Measurements from ENCODE around the gene SCPEP1.

DNA sequence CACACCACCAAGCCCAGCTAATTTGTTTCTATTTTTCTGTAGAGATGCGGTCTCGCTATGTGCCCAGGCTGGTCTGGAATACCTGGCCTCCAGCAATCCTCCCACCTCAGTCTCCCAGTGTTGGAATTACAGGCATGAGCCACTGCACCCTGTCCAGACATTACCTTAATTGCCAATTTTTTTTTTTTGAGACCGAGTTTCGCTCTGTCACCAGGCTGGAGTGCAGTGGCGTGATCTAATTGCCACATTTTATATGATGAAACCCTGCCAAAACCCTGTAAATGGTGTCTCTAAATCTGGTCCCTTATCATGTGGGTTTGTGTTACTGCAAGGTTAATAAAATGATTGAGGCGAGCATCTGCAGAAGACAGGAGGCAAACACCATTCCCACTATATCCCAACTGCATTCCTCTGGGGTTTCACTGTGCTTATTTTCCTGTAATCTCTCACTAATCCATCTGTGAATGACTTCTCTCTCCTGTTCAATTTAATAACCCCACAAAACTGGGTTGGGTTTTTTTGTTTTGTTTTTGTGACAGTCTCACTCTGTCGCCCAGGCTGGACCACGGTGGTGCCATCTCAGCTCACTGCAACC is 44.7 kb upstream of the SCPEP1 start:
- no peak for TF ChIP-seq POLR2AphosphoS5 (IDR thresholded peaks at IDR 0.05)
- TF ChIP-seq, protein P1, sequence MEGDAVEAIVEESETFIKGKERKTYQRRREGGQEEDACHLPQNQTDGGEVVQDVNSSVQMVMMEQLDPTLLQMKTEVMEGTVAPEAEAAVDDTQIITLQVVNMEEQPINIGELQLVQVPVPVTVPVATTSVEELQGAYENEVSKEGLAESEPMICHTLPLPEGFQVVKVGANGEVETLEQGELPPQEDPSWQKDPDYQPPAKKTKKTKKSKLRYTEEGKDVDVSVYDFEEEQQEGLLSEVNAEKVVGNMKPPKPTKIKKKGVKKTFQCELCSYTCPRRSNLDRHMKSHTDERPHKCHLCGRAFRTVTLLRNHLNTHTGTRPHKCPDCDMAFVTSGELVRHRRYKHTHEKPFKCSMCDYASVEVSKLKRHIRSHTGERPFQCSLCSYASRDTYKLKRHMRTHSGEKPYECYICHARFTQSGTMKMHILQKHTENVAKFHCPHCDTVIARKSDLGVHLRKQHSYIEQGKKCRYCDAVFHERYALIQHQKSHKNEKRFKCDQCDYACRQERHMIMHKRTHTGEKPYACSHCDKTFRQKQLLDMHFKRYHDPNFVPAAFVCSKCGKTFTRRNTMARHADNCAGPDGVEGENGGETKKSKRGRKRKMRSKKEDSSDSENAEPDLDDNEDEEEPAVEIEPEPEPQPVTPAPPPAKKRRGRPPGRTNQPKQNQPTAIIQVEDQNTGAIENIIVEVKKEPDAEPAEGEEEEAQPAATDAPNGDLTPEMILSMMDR (IDR thresholded peaks at IDR 0.05) = no peak
